ENCODE results near the gene CCDC186.

DNA sequence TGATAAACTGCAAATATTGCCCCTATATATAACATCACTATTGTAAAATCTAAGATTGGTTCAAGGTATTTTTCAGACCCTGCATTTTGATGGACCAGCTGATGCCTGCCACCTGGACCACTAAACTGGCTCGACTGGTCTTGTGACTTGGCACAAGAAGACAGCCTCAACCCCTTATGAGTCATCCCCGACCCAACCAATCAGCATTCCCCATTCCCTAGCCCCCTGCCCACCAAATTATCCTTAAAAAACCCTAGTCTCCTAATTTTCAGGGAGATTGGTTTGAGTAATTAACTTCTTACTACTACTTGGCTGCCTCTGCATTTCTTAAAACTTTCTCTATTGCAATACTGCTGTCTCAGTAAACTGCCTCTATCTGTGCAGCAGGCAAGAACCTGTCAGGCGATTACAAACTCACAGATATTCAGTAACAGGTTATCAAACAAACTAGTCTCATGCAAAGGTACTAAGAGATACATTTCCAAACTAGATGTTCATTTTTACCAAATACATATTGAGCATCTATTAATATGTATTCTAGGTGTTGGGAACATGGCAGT lies 5.5 kb downstream of the CCDC186 start:
- TF ChIP-seq POLR2A (IDR thresholded peaks at IDR 0.05) (no peak), POLR2AphosphoS5 (IDR thresholded peaks at IDR 0.05) (no peak)
- TF ChIP-seq, protein P1, sequence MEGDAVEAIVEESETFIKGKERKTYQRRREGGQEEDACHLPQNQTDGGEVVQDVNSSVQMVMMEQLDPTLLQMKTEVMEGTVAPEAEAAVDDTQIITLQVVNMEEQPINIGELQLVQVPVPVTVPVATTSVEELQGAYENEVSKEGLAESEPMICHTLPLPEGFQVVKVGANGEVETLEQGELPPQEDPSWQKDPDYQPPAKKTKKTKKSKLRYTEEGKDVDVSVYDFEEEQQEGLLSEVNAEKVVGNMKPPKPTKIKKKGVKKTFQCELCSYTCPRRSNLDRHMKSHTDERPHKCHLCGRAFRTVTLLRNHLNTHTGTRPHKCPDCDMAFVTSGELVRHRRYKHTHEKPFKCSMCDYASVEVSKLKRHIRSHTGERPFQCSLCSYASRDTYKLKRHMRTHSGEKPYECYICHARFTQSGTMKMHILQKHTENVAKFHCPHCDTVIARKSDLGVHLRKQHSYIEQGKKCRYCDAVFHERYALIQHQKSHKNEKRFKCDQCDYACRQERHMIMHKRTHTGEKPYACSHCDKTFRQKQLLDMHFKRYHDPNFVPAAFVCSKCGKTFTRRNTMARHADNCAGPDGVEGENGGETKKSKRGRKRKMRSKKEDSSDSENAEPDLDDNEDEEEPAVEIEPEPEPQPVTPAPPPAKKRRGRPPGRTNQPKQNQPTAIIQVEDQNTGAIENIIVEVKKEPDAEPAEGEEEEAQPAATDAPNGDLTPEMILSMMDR (IDR thresholded peaks at IDR 0.05): no peak

All from upper lobe of left lung (tissue), 4 donors.